DOHH2 (cell line): Measurements from ENCODE around the gene CTRB1.

ENCODE experiments used
- EZH2phosphoT487 ChIP-seq: fragments of 200-600 bp; sonication (generic); IDR thresholded peaks from 2 replicates; pipeline ENCODE4 v1.6.1; 2017; ENCODE audit warnings: borderline replicate concordance, mild to moderate bottlenecking, antibody characterized with exemption, low read length, moderate library complexity, mixed read lengths
- TF ChIP-seq, protein P1 (sequence below): fragments of 200-600 bp; sonication (generic); IDR thresholded peaks from one replicate; pipeline ENCODE4 v1.5.1; 2014; ENCODE audit warnings: antibody characterized with exemption, mild to moderate bottlenecking, low read depth, low read length; ENCODE audit not compliant: poor library complexity, severe bottlenecking

DNA sequence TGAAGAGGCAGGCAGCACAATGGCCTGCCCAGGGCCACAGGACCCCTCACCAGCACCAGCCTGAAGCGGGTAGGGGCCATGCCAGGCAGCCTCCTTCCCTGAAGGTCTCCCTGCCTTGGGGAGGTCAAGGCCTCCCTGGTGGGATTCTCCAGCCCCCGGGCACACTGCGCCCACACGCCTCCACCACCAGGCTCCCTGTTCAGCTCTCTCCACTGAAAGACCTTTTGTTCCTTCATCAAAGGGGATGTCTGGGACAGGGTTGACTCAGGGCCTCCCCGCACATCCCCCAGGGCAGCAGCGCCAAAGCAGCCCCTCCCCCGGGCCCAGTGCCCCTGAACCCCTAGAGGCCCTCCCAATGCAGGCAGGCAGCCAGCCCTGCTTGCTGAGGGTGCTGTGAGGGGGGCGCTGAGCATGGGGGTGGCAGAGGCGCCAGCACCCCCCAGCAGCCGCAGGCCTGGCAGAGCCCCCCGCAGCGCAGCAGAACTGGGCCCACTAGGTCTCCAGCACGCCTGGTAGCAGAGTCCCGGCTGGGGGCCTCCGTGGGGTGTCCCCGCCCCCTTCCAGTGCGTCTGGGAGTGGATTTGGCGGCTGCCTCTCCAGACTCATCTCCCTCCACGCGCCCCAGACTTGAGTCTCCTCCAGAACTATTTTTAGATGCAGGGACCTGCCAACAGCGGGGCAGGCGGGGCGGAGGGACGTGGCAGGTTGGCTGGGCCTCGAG is 19.5 kb downstream of the CTRB1 start:
- TF ChIP-seq, protein P1, sequence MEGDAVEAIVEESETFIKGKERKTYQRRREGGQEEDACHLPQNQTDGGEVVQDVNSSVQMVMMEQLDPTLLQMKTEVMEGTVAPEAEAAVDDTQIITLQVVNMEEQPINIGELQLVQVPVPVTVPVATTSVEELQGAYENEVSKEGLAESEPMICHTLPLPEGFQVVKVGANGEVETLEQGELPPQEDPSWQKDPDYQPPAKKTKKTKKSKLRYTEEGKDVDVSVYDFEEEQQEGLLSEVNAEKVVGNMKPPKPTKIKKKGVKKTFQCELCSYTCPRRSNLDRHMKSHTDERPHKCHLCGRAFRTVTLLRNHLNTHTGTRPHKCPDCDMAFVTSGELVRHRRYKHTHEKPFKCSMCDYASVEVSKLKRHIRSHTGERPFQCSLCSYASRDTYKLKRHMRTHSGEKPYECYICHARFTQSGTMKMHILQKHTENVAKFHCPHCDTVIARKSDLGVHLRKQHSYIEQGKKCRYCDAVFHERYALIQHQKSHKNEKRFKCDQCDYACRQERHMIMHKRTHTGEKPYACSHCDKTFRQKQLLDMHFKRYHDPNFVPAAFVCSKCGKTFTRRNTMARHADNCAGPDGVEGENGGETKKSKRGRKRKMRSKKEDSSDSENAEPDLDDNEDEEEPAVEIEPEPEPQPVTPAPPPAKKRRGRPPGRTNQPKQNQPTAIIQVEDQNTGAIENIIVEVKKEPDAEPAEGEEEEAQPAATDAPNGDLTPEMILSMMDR, result no peak
- no peak for TF ChIP-seq EZH2phosphoT487
